Ecto neural progenitor cell (in vitro differentiated cells): ENCODE measurements around the gene SLC9A1.
A peak's percentile ranks its signal among the peaks of the same experiment; 100 is the strongest.

Experiments
- DNase-seq: peaks from one replicate; pipeline ENCODE4 v3.0.0-alpha.2; 2018; ENCODE audit warnings: low spot score

SLC9A1 gene

DNA sequence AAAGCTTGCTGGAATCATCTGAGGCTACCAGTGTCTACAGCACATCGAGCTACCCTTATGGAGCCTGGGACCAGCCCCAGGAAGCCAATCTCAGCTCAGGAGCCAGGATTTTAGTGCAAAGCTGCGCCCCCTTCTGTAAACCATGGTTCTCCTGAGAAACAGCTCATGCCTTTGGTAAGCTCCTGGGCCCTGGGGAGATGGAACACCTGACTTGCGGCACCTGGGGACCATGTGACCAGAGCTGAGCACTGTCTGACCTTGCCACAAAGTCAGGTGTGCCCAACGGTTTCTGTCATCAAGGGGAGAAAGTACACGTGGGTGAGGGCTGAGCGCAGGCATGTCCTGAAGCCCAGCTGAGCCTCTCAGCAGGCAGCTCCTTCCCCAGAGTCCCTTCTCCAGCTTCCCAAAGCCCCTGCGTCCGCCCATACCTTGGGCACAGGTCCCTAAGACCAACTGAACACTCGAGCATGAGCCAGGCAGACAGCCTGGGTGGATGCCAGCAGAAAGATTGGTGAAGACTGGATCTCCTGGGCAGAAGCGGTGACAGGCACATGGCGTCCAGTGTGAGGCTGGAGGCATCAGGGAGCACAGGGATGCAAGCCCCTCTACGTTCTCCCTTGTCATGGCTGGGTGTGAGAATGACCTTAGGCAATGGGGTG is 84.4 kb downstream of the SLC9A1 start:
- peak; percentile 56 for DNase-seq

DNA sequence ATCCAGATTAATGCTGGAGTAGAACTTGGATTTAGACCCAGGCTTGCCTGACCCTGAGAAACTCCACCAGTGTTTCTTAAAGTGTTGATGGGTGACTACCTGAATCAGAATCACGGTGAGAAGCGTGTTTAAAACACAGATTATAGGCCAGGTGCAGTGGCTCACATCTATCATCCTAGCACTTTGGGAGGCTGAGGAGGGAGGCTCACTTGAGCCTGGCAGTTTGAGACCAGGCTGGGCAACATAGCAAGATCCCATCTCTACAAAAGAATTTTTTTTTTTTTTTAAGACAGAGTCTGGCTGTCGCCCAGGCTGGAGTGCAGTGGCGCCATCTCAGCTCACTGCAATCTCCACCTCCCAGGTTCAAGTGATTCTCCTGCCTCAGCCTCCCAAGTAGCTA is 86.0 kb downstream of the SLC9A1 start:
- DNase-seq, result no peak

DNA sequence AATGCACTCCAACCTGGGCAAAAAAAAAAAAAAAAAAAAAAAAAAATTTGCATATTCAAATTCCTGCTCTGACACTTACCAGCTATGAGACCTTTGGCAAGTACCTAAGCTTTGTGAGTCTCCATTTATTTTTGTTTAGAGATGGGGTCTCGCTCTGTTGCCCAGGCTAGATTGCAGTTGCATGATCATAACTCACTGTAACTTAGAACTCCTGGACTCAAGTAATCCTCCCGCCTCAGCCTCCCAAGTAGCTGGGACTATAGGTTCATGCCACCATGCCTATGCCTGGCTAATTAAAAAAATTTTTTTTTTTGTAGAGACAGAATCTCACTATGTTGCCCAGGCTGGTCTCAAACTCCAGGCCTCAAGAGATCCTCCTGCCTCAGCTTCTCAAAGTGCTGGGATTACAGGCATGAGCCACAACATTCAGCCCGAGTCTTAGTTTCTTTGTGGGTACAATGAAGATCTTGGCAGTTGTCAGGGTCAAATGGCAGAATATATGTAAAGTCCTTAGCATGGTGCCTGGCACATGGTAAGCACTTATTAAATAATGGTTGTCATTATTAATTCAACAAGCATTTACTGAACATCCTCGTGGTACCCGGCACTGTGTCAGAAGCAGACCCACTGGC is 88.8 kb downstream of the SLC9A1 start:
- DNase-seq, result no peak

DNA sequence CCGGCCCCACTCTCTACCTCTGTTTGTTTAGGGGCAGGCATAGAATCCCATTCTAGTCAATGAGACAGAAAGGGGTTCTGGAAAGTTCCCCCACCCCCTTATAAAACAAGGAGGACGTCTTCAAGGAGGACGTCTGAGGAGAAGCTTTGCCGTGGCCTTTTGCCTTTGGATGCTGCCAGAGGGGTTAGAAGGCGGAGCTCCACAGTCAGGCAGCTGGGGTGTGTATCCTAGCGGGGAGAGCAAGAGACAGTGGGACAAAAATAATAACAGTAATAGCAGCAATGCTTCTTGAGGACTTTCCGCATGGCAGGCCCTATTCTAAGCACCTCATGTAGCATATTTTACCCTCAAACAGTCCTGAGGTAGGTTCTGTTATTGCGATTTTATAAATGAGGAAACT is 94.0 kb downstream of the SLC9A1 start:
- DNase-seq, result no peak

- peak; percentile 56 for DNase-seq
Measured at GRCh38 chr1:27058966-27059669, 95.8 kb downstream of the SLC9A1 start.

- no peak for DNase-seq
Measured at GRCh38 chr1:27057801-27058625, 96.9 kb downstream of the SLC9A1 start.

- DNase-seq, result no peak
Measured at GRCh38 chr1:27057389-27057788, 97.5 kb downstream of the SLC9A1 start.

GRCh38 chr1:27053977-27054753 is 100.8 kb downstream of the SLC9A1 start:
- no peak for DNase-seq

GRCh38 chr1:27052527-27052926 is 102.4 kb downstream of the SLC9A1 start:
- no peak for DNase-seq

DNA sequence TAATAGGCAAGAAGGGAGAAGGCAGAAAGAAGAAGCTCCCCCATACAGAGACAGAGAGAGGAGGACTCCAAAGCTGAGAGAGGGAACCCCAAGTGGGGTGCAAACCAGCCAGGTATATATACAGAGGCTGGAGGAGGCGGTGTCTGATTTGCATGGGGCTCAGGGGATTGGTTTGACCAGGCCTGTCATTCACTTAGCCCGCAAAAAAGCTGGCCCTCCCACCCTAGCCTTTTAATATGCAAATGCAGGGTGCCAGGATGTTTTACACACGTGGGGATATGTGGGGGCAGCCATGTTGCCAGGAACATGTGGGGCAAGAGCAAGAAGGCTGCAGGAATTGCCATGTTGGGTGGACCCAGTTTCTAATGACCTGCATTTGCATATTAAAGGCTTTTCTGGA is 105.3 kb downstream of the SLC9A1 start:
- DNase-seq, result no peak

GRCh38 chr1:27049100-27049499 is 105.8 kb downstream of the SLC9A1 start:
- no peak for DNase-seq
